H1 (cell line): ENCODE data around the gene BNC1. TPM values are rescaled to one million over a fixed set of nuclear protein-coding genes. Genes with fewer than 3 reads are reported as not detected.
A peak's percentile ranks its signal among the peaks of the same experiment; 100 is the strongest.

ENCODE experiments used
- CTCF ChIA-PET: fragments of 300-600 bp; sonication (Branson Sonifier 250); formaldehyde crosslinking; loops from one replicate; lab custom pipeline; 2021; ENCODE audit not compliant: partially characterized antibody; lab: Charles Lee
- POLR2A ChIA-PET: fragments of 300-600 bp; sonication (Branson Sonifier 250); formaldehyde crosslinking; loops from one replicate; lab custom pipeline; 2021; ENCODE audit warnings: inconsistent platforms; ENCODE audit not compliant: partially characterized antibody; lab: Charles Lee
- DNase-seq, 2 experiments: peaks; one replicate each; pipeline versions ENCODE4 v3.0.0 to v3.0.0-alpha.2; 2010 to 2022; ENCODE audit warnings: low spot score in 2 of 2, low read depth in 1 of 2, mixed read lengths in 1 of 2
- FAIRE-seq: peaks from 2 replicates; lab custom pipeline; 2011; peaks lifted over from hg19 to GRCh38; lab: Jason Lieb, UNC
- H2AFZ ChIP-seq: 2 replicates; pipeline ENCODE4 v1.8.1; 2012; ENCODE audit warnings: low read length, inconsistent platforms
- H2AK5ac ChIP-seq: 2 replicates; pipeline ENCODE4 v1.6.1; 2013; ENCODE audit warnings: low read depth, low read length
- H2BK120ac ChIP-seq: replicated peaks from 2 replicates; pipeline ENCODE3; 2013; ENCODE audit warnings: low read depth, low read length, inconsistent platforms
- H2BK12ac ChIP-seq: 2 replicates; pipeline ENCODE4 v1.6.1; 2013; ENCODE audit warnings: low read depth, low read length
- H2BK15ac ChIP-seq: 2 replicates; pipeline ENCODE4 v1.6.1; 2013; ENCODE audit warnings: low read length
- H2BK20ac ChIP-seq: 2 replicates; pipeline ENCODE4 v1.6.1; 2013; ENCODE audit warnings: low read length
- H2BK5ac ChIP-seq: 2 replicates; pipeline ENCODE4 v1.6.1; 2013; ENCODE audit warnings: low read depth, low read length
- H3K14ac ChIP-seq: 2 replicates; pipeline ENCODE4 v1.6.1; 2013; ENCODE audit warnings: inconsistent platforms; ENCODE audit not compliant: insufficient read length
- H3K18ac ChIP-seq: 2 replicates; pipeline ENCODE4 v1.6.1; 2013; ENCODE audit warnings: low read length; ENCODE audit errors: extremely low read depth
- H3K23ac ChIP-seq: 2 replicates; pipeline ENCODE4 v1.6.1; 2013; ENCODE audit warnings: inconsistent platforms; ENCODE audit not compliant: insufficient read length
- H3K23me2 ChIP-seq: 2 replicates; pipeline ENCODE4 v1.6.1; 2013; ENCODE audit warnings: low read depth, low read length
- H3K27ac ChIP-seq: 2 replicates; pipeline ENCODE4 v1.6.1; 2011; ENCODE audit warnings: low read depth, low read length, inconsistent platforms
- H3K27me3 ChIP-seq, 4 experiments: replicated peaks in 1 of 4; 1 replicate in 1 of 4; 2 replicates in 3 of 4; pipeline versions ENCODE4 v1.6.1 to v1.8.1; 2011 to 2013; ENCODE audit warnings: low read length in 3 of 4, mild to moderate bottlenecking in 3 of 4, inconsistent platforms in 2 of 4, mixed read lengths in 2 of 4, moderate library complexity in 1 of 4; ENCODE audit not compliant: control insufficient read depth in 3 of 4, insufficient read depth in 3 of 4; ENCODE audit errors: extremely low read depth in 1 of 4
- H3K36me3 ChIP-seq, 4 experiments: 2 replicates each; pipeline versions ENCODE4 v1.6.1 to v1.8.1; 2011 to 2013; ENCODE audit warnings: mild to moderate bottlenecking in 4 of 4, low read length in 3 of 4, moderate library complexity in 2 of 4, control low read depth in 1 of 4, inconsistent platforms in 1 of 4; ENCODE audit not compliant: insufficient read depth in 4 of 4, control insufficient read depth in 2 of 4
- H3K4ac ChIP-seq: replicated peaks from 2 replicates; pipeline ENCODE3; 2013; ENCODE audit warnings: low read length, low read depth, mixed read lengths, inconsistent platforms; ENCODE audit not compliant: insufficient read length
- H3K4me1 ChIP-seq, 4 experiments: replicated peaks in 1 of 4; 1 replicate in 1 of 4; 2 replicates in 3 of 4; pipeline versions ENCODE4 v1.6.1 to v1.8.1; 2011 to 2013; ENCODE audit warnings: low read length in 3 of 4, inconsistent platforms in 2 of 4, mixed read lengths in 1 of 4; ENCODE audit not compliant: insufficient read depth in 4 of 4, control insufficient read depth in 3 of 4
- H3K4me2 ChIP-seq, 2 experiments: 2 replicates each; pipeline versions ENCODE4 v1.6.1 to v1.8.1; 2011 to 2013; ENCODE audit warnings: low read depth in 2 of 2, low read length in 2 of 2, control low read depth in 1 of 2, inconsistent platforms in 1 of 2, mild to moderate bottlenecking in 1 of 2; ENCODE audit not compliant: insufficient read depth in 1 of 2
- H3K4me3 ChIP-seq, 4 experiments: fragments of 200-600, 300-600 bp in 1 of 4; sonication (generic), shearing (Covaris generic), sonication (Bioruptor Twin) in 1 of 4; 2 replicates each; pipeline versions ENCODE4 v1.5.1 to v1.8.1; 2011 to 2016; ENCODE audit warnings: low read length in 4 of 4, low read depth in 3 of 4, control low read depth in 2 of 4, inconsistent platforms in 2 of 4, mild to moderate bottlenecking in 2 of 4, mixed read lengths in 1 of 4, moderate library complexity in 1 of 4; ENCODE audit not compliant: insufficient read depth in 2 of 4; ENCODE audit errors: extremely low read depth in 1 of 4
- H3K56ac ChIP-seq: replicated peaks from 2 replicates; pipeline ENCODE3; 2013; ENCODE audit warnings: low read depth, mild to moderate bottlenecking, mixed read lengths, low read length, inconsistent platforms; ENCODE audit not compliant: insufficient read length
- H3K79me1 ChIP-seq: 2 replicates; pipeline ENCODE4 v1.6.1; 2013; ENCODE audit warnings: low read depth, low read length, control low read depth
- H3K79me2 ChIP-seq, 2 experiments: 2 replicates each; pipeline versions ENCODE4 v1.6.1 to v1.8.1; 2012 to 2013; ENCODE audit warnings: low read length in 2 of 2, mild to moderate bottlenecking in 2 of 2, inconsistent platforms in 1 of 2; ENCODE audit not compliant: insufficient read depth in 2 of 2, control insufficient read depth in 1 of 2
- H3K9ac ChIP-seq, 4 experiments: replicated peaks in 1 of 4; 1 replicate in 1 of 4; 2 replicates in 3 of 4; pipeline versions ENCODE4 v1.6.1 to v1.8.1; 2011 to 2013; ENCODE audit warnings: low read depth in 3 of 4, low read length in 3 of 4, control low read depth in 2 of 4, mild to moderate bottlenecking in 2 of 4, moderate library complexity in 2 of 4, inconsistent platforms in 1 of 4; ENCODE audit errors: extremely low read depth in 1 of 4
- H3K9me3 ChIP-seq, 2 experiments: 2 replicates each; pipeline versions ENCODE4 v1.6.1 to v1.8.1; 2012 to 2013; ENCODE audit warnings: mild to moderate bottlenecking in 2 of 2, moderate library complexity in 2 of 2, control low read depth in 1 of 2, inconsistent platforms in 1 of 2, low read depth in 1 of 2, low read length in 1 of 2, mixed read lengths in 1 of 2; ENCODE audit not compliant: insufficient read depth in 2 of 2
- H4K20me1 ChIP-seq, 2 experiments: replicated peaks in 1 of 2; 2 replicates each; pipeline versions ENCODE3 to v1.8.1; 2011 to 2013; ENCODE audit warnings: inconsistent platforms in 2 of 2, low read length in 2 of 2, mild to moderate bottlenecking in 1 of 2; ENCODE audit not compliant: insufficient read depth in 2 of 2, control insufficient read depth in 1 of 2
- H4K5ac ChIP-seq: 2 replicates; pipeline ENCODE4 v1.6.1; 2013; ENCODE audit warnings: low read length, low read depth, mixed read lengths, inconsistent platforms; ENCODE audit not compliant: insufficient read length
- H4K8ac ChIP-seq: 2 replicates; pipeline ENCODE4 v1.8.0; 2013; ENCODE audit warnings: mild to moderate bottlenecking, moderate library complexity, low read length, inconsistent platforms; ENCODE audit not compliant: insufficient read depth; ENCODE audit errors: extremely low read depth
- H4K91ac ChIP-seq: replicated peaks from 2 replicates; pipeline ENCODE3; 2013; ENCODE audit warnings: low read length, mixed read lengths, inconsistent platforms; ENCODE audit not compliant: insufficient read length
- BACH1 ChIP-seq: IDR thresholded peaks from 2 replicates; pipeline ENCODE4 v1.6.1; 2012; ENCODE audit warnings: low read length, improper control_type of control experiment
- CBX8 ChIP-seq: fragments of 300-800, 300-1000 bp; sonication (generic); IDR thresholded peaks from 2 replicates; pipeline ENCODE4 v1.7.1; 2016; ENCODE audit warnings: low read depth, low read length, borderline replicate concordance
- CEBPB ChIP-seq: IDR thresholded peaks from 2 replicates; pipeline ENCODE4 v1.6.1; 2012; ENCODE audit warnings: low read depth, low read length
- EZH2 ChIP-seq: fragments of 200-600 bp; sonication (generic); IDR thresholded peaks from 2 replicates; pipeline ENCODE4 v1.7.1; 2012; ENCODE audit warnings: low read depth, mild to moderate bottlenecking, moderate library complexity, low read length, inconsistent platforms; ENCODE audit not compliant: severe bottlenecking
- JUND ChIP-seq: IDR thresholded peaks from 2 replicates; pipeline ENCODE4 v1.6.1; 2011; ENCODE audit warnings: mild to moderate bottlenecking, improper control_type of control experiment, low read length
- RBBP5 ChIP-seq: IDR thresholded peaks from 2 replicates; pipeline ENCODE4 v1.7.1; 2012; ENCODE audit warnings: low read depth, mild to moderate bottlenecking, inconsistent platforms, low read length, moderate library complexity, borderline replicate concordance
- RNF2 ChIP-seq: fragments of 200-900, 300-1000 bp; sonication (generic); IDR thresholded peaks from 2 replicates; pipeline ENCODE4 v1.7.1; 2016; ENCODE audit warnings: borderline replicate concordance, low read depth, mild to moderate bottlenecking, antibody characterized with exemption, low read length; ENCODE audit not compliant: poor library complexity, severe bottlenecking; ENCODE audit errors: missing control alignments
- SAP30 ChIP-seq: fragments of 300-600 bp; sonication (generic); IDR thresholded peaks from 2 replicates; pipeline ENCODE4 v1.7.1; 2012; ENCODE audit warnings: low read length, moderate library complexity, mild to moderate bottlenecking, inconsistent platforms; ENCODE audit not compliant: insufficient read depth, insufficient replicate concordance
- SP4 ChIP-seq: IDR thresholded peaks from 2 replicates; pipeline ENCODE4 v1.6.1; 2012; ENCODE audit warnings: low read length, inconsistent platforms
- SRF ChIP-seq: IDR thresholded peaks from 2 replicates; pipeline ENCODE4 v1.6.1; 2011; ENCODE audit warnings: mild to moderate bottlenecking, low read depth, low read length, moderate library complexity
- TAF7 ChIP-seq: optimal IDR thresholded peaks from 2 replicates; pipeline ENCODE3; 2011; ENCODE audit warnings: low read depth, mild to moderate bottlenecking, inconsistent platforms, low read length, moderate library complexity, borderline replicate concordance
- WGBS, 2 experiments: shearing (Covaris generic) in 1 of 2; methylation state at CpG; one replicate each; pipeline versions ENCODE4 v1.1.6 to v1.1.7; 2013 to 2015; ENCODE audit warnings: low lambda C conversion rate in 2 of 2, mixed read lengths in 2 of 2, inconsistent platforms in 1 of 2, low coverage in 1 of 2, missing lambda C conversion rate in 1 of 2; ENCODE audit not compliant: insufficient replicate concordance in 2 of 2, insufficient coverage in 1 of 2, insufficient read length in 1 of 2; ENCODE audit errors: extremely low coverage in 1 of 2, missing lambda C conversion rate in 1 of 2; 5-methylcytosine and 5-hydroxymethylcytosine counted together
- polyA plus RNA-seq, 7 experiments: library from polyadenylated mRNA; depleted of rRNA in 3 of 7; stranded (reverse) in 5 of 7; unstranded in 2 of 7; fragments of >200 nt in 5 of 7; fragments of 200-250 nt in 2 of 7; gene quantifications; 1 replicate in 5 of 7; 2 replicates in 1 of 7; 4 replicates in 1 of 7; pipeline versions ENCODE4 v1.2.1 to v1.2.3, GENCODE V29; 2011 to 2013; ENCODE audit warnings: missing spikeins in 2 of 7, mixed read lengths in 2 of 7
- total RNA-seq: library from RNA; stranded (reverse); fragmentation: NEBNext Ultra II Directional; extraction: Animal tissue kit (Norgen Biotek cat#: 25700); gene quantifications from 2 replicates; pipeline ENCODE4 v1.2.1, GENCODE V29; 2021

Gene BNC1
- total and polyA plus RNA-seq, 2 of the 8 experiments (the other 6 are each of a cell fraction or from before 2014, with no cell fraction given) = 0.99 to 2.1 TPM

DNA sequence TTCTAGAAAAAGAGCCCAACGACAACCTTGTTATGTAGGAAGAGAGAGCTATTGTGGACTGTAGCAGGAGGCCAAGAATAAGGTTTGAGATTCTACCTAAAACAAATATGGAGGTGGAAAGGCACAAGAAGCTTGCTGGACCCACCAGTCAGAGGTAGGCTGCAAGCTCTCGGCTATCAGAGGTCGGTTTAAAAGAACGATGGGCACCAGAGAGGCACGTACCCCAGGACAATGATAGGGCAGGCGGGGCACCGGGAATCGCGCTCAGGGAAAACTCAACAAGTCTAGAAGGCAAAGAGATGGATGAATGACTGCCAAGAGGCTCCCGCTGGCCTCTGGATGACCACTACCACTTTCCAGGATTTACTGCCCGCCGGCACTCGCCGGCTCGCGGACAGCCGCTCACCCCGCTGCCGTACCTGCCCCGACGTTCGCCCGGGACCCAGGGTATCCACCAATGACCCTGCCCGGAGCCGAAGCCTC, 77.9 kb downstream of the BNC1 start:
- H2BK20ac ChIP-seq = no peak overlapping the region
- no peak overlapping the region for H2BK120ac ChIP-seq
- H4K91ac ChIP-seq = peak overlapping the region; percentile 56
- H3K9me3 ChIP-seq = no peaks in the 10 kb centered on the region
- no peaks in the 10 kb centered on the region; a peak in 1 of 7 replicates for H3K27me3 ChIP-seq
- H4K5ac ChIP-seq = peak overlapping the region; percentile 74
- TF ChIP-seq BACH1 (no peak), SAP30 (no peak), EZH2 (no peak), RNF2 (no peak), SRF (no peak), CBX8 (no peak), SP4 (no peak), RBBP5 (no peak), TAF7 (no peak), CEBPB (no peak), JUND (no peak)
- TF ChIP-seq, all 59 proteins: peak for 0
- H3K23me2 ChIP-seq = peaks cover 4% of the 10 kb centered on the region; the same call in 1 of the 2 replicates
- peak in 1 of 2 experiments; percentile 60 for DNase-seq
- H3K14ac ChIP-seq = no peak overlapping the region
- peak overlapping the region; percentile 76 for H2BK5ac ChIP-seq
- 2% methylated on average over 23 of the region's 25 CpGs; no CpG with 5 or more reads in 1 of the 2 experiments for whole genome bisulfite sequencing, 2 experiments
- H3K4me3 ChIP-seq = peak overlapping the region; percentile 59 to 95 (median 87)
- peak overlapping the region; percentile 84 for H3K18ac ChIP-seq
- no peak for FAIRE-seq
- H3K36me3 ChIP-seq = no peaks in the 10 kb centered on the region; a peak in 1 of 8 replicates
- peaks cover 5 to 8% of the 10 kb centered on the region in 2 experiments for H4K20me1 ChIP-seq
- no peak overlapping the region for H2AK5ac ChIP-seq
- no peak overlapping the region for H3K23ac ChIP-seq
- ChIA-PET CTCF (interaction anchor here (0.6 to 0.8 kb wide), 3 partner anchors 16 to 281 kb away, joined by 3 to 4 read pairs (median 3); no protein-coding TSS in a partner anchor), POLR2A (interaction anchor here (1.0 to 1.6 kb wide), 5 partner anchors 9 to 668 kb away, joined by 3 to 10 read pairs (median 6); partner anchors contain the start of gene BTBD1)
- peak overlapping the region; percentile 81 for H3K4ac ChIP-seq
- peak overlapping the region; percentile 69 to 77 for H3K4me2 ChIP-seq
- H2BK15ac ChIP-seq = no peak overlapping the region
- no peaks in the 10 kb centered on the region for H3K79me1 ChIP-seq
- peak overlapping the region; percentile 81 for H3K27ac ChIP-seq
- H4K8ac ChIP-seq = peak overlapping the region; percentile 96
- H2AFZ ChIP-seq = no peak overlapping the region
- peaks cover 10 to 53% of the 10 kb centered on the region in 2 experiments; a peak in 3 of 4 replicates for H3K79me2 ChIP-seq
- H3K56ac ChIP-seq = peak overlapping the region; percentile 17
- no peak overlapping the region for H2BK12ac ChIP-seq
- peak overlapping the region; percentile 81 to 95 (median 86) for H3K9ac ChIP-seq
- H3K4me1 ChIP-seq = peaks cover 3 to 13% (median 7%) of the 10 kb centered on the region in 4 experiments; a peak in 5 of 7 replicates
